Mesenteric fat pad (tissue), 1 donor: ENCODE results near the gene HNRNPUL2. TPM values are rescaled to one million over a fixed set of nuclear protein-coding genes. Genes with fewer than 3 reads are reported as not detected.

ENCODE experiments used
- DNase-seq: peaks from one replicate; pipeline ENCODE4 v3.0.0-alpha.2; 2020; ENCODE audit warnings: low spot score
- total RNA-seq: library from RNA; stranded (reverse); fragmentation: NEBNext Ultra II Directional; extraction: Animal tissue kit (Norgen Biotek cat#: 25700); gene quantifications from one replicate; pipeline ENCODE4 v1.2.1, GENCODE V29; 2021
- donor health status: DM: yes; HTN: yes; CAD: no.

The HNRNPUL2 gene
- total RNA-seq, 1 donor from 2014 or later, result 37.7 TPM

GRCh38 chr11:62671608-62672389 is 55.5 kb downstream of the HNRNPUL2 start, which contains the start of the genes LBHD1 and UQCC3:
Gene LBHD1, minus strand, starts transcription at chr11:62672267. Its CDS starts 2,236 bp downstream, at chr11:62670031.
Gene UQCC3, plus strand, starts transcription at chr11:62671673. Its CDS starts 73 bp downstream, at chr11:62671746.
- no peak for DNase-seq

- no peak for DNase-seq
These were observed 56.0 kb downstream of the HNRNPUL2 start for GRCh38 chr11:62671236-62671607.

GRCh38 chr11:62669420-62670161 is 57.7 kb downstream of the HNRNPUL2 start:
- no peak for DNase-seq

GRCh38 chr11:62667460-62667859 is 59.8 kb downstream of the HNRNPUL2 start:
- DNase-seq, result no peak

- DNase-seq, result no peak
These were observed 60.9 kb downstream of the HNRNPUL2 start for GRCh38 chr11:62666259-62666926.

GRCh38 chr11:62665599-62666258 is 61.5 kb downstream of the HNRNPUL2 start:
- DNase-seq, result no peak

- DNase-seq, result peak; percentile 99
These were observed 62.1 kb downstream of the HNRNPUL2 start, which contains the start of the genes C11orf98 and CSKMT for GRCh38 chr11:62665075-62665598. Gene C11orf98, minus strand, starts transcription at chr11:62665210. Its CDS starts 41 bp downstream, at chr11:62665169. Gene CSKMT, plus strand, starts transcription at chr11:62665312. Its CDS starts 568 bp downstream, at chr11:62665880.

- no peak for DNase-seq
These were observed 62.7 kb downstream of the HNRNPUL2 start for GRCh38 chr11:62664405-62665074.

Other genes starting within 250 kb of the HNRNPUL2 start
- gene AHNAK, start 180.7 kb downstream of the HNRNPUL2 start, total RNA-seq, result 1,254 TPM
- gene EEF1G, start 153.6 kb downstream of the HNRNPUL2 start, total RNA-seq, result 865 TPM
- gene TUT1, start 135.9 kb downstream of the HNRNPUL2 start, total RNA-seq, result 13.4 TPM
- 103 TPM for gene MTA2, start 125.6 kb downstream of the HNRNPUL2 start, total RNA-seq
- gene EML3, start 114.7 kb downstream of the HNRNPUL2 start, total RNA-seq, result 116 TPM
- gene ROM1, start 114.2 kb downstream of the HNRNPUL2 start, total RNA-seq, result 6.7 TPM
- gene B3GAT3, start 105.5 kb downstream of the HNRNPUL2 start, total RNA-seq, result 42.0 TPM
- 286 TPM for gene GANAB, start 80.8 kb downstream of the HNRNPUL2 start, total RNA-seq
- 19.0 TPM for gene INTS5, start 74.2 kb downstream of the HNRNPUL2 start, total RNA-seq
- 36.9 TPM for gene C11orf98, start 62.2 kb downstream of the HNRNPUL2 start, total RNA-seq
- gene CSKMT, start 62.1 kb downstream of the HNRNPUL2 start, total RNA-seq, result 13.8 TPM
- gene UQCC3, start 55.8 kb downstream of the HNRNPUL2 start, total RNA-seq, result 7.4 TPM
- gene LBHD1, start 55.2 kb downstream of the HNRNPUL2 start, total RNA-seq, result 4.6 TPM
- 108 TPM for gene UBXN1, start 48.4 kb downstream of the HNRNPUL2 start, total RNA-seq
- 88.9 TPM for gene LRRN4CL, start 37.9 kb downstream of the HNRNPUL2 start, total RNA-seq
- 41.9 TPM for gene BSCL2, start 20.0 kb downstream of the HNRNPUL2 start, total RNA-seq
- not detected for gene GNG3, start 19.8 kb downstream of the HNRNPUL2 start, total RNA-seq
- gene TTC9C, start 1.0 kb upstream of the HNRNPUL2 start, total RNA-seq, result 23.0 TPM
- 6.1 TPM for gene ZBTB3, start 26.7 kb upstream of the HNRNPUL2 start, total RNA-seq
- 44.7 TPM for gene POLR2G, start 34.1 kb upstream of the HNRNPUL2 start, total RNA-seq
- 22.3 TPM for gene TAF6L, start 43.9 kb upstream of the HNRNPUL2 start, total RNA-seq
- 30.6 TPM for gene TMEM179B, start 59.9 kb upstream of the HNRNPUL2 start, total RNA-seq
- 14.7 TPM for gene TMEM223, start 64.5 kb upstream of the HNRNPUL2 start, total RNA-seq
- 77.6 TPM for gene NXF1, start 78.0 kb upstream of the HNRNPUL2 start, total RNA-seq
- 41.8 TPM for gene STX5, start 104.6 kb upstream of the HNRNPUL2 start, total RNA-seq
- not detected for gene TEX54, start 105.4 kb upstream of the HNRNPUL2 start, total RNA-seq
- gene WDR74, start 112.1 kb upstream of the HNRNPUL2 start, total RNA-seq, result 50.9 TPM
- 202 TPM for gene SLC3A2, start 153.4 kb upstream of the HNRNPUL2 start, total RNA-seq
- gene CHRM1, start 193.9 kb upstream of the HNRNPUL2 start, total RNA-seq, result not detected